ENCODE measurements around the gene SPAG6. TPM values are rescaled to one million over a fixed set of nuclear protein-coding genes. Genes with fewer than 3 reads are reported as not detected.

The SPAG6 gene
- total RNA-seq, 4 donors from 2014 or later: 0.19 TPM; not detected in 3

GRCh38 chr10:22335173-22335933 lies 9.9 kb upstream of the SPAG6 start:
- Histone ChIP-seq H3K9me3 (no peaks in the 10 kb centered on the region), H3K27me3 (peaks cover 34 to 68% (median 54%) of the 10 kb centered on the region in 4 donors), H3K4me1 (peaks cover 30 to 45% (median 32%) of the 10 kb centered on the region in 3 donors), H3K4me3 (peak overlapping the region; percentile 41 to 71 (median 56)), H3K36me3 (no peaks in the 10 kb centered on the region), H3K27ac (peak overlapping the region in 1 of 4 donors; percentile 23)
- TF ChIP-seq CTCF (IDR thresholded peaks at IDR 0.05) (peak in 4 of 6 experiments; percentile 13 to 48 (median 36)), POLR2A (IDR thresholded peaks at IDR 0.05) (peak in 1 of 4 donors; percentile 23)
- WGBS, 2 donors: 2 to 12% methylated on average over 30 to 31 of the region's 71 CpGs
- intact Hi-C loops (cut with DNase I): no loop called here
- no peak for DNase-seq

- 24 to 27% methylated on average over 9 of the region's 9 CpGs for WGBS, 2 donors
- no peak for DNase-seq
- H3K27ac ChIP-seq: no peak overlapping the region
- intact Hi-C loops (cut with DNase I): no loop called here
- TF ChIP-seq CTCF (IDR thresholded peaks at IDR 0.05) (no peak), POLR2A (IDR thresholded peaks at IDR 0.05) (no peak)
- peaks cover 34 to 98% (median 71%) of the 10 kb centered on the region in 4 donors for H3K27me3 ChIP-seq
- peaks cover 32 to 55% (median 38%) of the 10 kb centered on the region in 3 donors for H3K4me1 ChIP-seq
- no peak overlapping the region for H3K4me3 ChIP-seq
- no peaks in the 10 kb centered on the region for H3K9me3 ChIP-seq
- H3K36me3 ChIP-seq: no peaks in the 10 kb centered on the region
These were observed 7.0 kb upstream of the SPAG6 start for GRCh38 chr10:22338185-22338900.

- Histone ChIP-seq H3K27ac (no peak overlapping the region), H3K4me1 (peaks cover 31 to 52% (median 38%) of the 10 kb centered on the region in 3 donors), H3K4me3 (no peak overlapping the region), H3K36me3 (no peaks in the 10 kb centered on the region), H3K27me3 (peaks cover 34 to 98% (median 76%) of the 10 kb centered on the region in 4 donors), H3K9me3 (no peaks in the 10 kb centered on the region)
- no peak for DNase-seq
- intact Hi-C loops (cut with DNase I): no loop called here
- TF ChIP-seq CTCF (IDR thresholded peaks at IDR 0.05) (no peak), POLR2A (IDR thresholded peaks at IDR 0.05) (no peak)
These were observed 6.4 kb upstream of the SPAG6 start for GRCh38 chr10:22338931-22339330.

GRCh38 chr10:22339761-22340328 lies 5.5 kb upstream of the SPAG6 start:
- H3K4me3 ChIP-seq: peak overlapping the region; percentile 66 to 97 (median 89)
- TF ChIP-seq POLR2A (IDR thresholded peaks at IDR 0.05) (no peak), CTCF (IDR thresholded peaks at IDR 0.05) (no peak)
- no peaks in the 10 kb centered on the region for H3K9me3 ChIP-seq
- peak overlapping the region in 3 of 4 donors; percentile 86 to 90 (median 90) for H3K27ac ChIP-seq
- WGBS, 2 donors: 0 to 1% methylated on average over 13 of the region's 13 CpGs
- no peak for DNase-seq
- intact Hi-C loops (cut with DNase I): no loop called here
- no peaks in the 10 kb centered on the region for H3K36me3 ChIP-seq
- peaks cover 36 to 98% (median 78%) of the 10 kb centered on the region in 4 donors for H3K27me3 ChIP-seq
- peaks cover 23 to 44% (median 33%) of the 10 kb centered on the region in 3 donors for H3K4me1 ChIP-seq

Data from esophagus squamous epithelium (tissue), 5 donors.